Effector memory CD8-positive, alpha-beta T cell (primary cell): Measurements from ENCODE around the gene XYLT1.

Source experiments
- ATAC-seq: fragments of 150-1000 bp; cut with Tn5 transposase; replicated peaks from 2 replicates; pipeline ENCODE4 v1.10.0; 2021; ENCODE audit warnings: mild to moderate bottlenecking, moderate library complexity
- DNase-seq, 3 experiments: peaks; one replicate each; pipeline ENCODE4 v3.0.0; 2021
- H3K27ac Mint-ChIP-seq, 2 donors: one replicate each; pipeline ENCODE4 v1.8.0; 2022; ENCODE audit warnings: mild to moderate bottlenecking in 2 of 2, mixed read lengths in 2 of 2, moderate library complexity in 2 of 2
- H3K27me3 Mint-ChIP-seq, 2 donors: one replicate each; pipeline ENCODE4 v1.8.0; 2022; ENCODE audit warnings: mixed read lengths in 2 of 2
- H3K36me3 Mint-ChIP-seq: one replicate; pipeline ENCODE4 v1.8.0; 2022; ENCODE audit warnings: mild to moderate bottlenecking, moderate library complexity, mixed read lengths; ENCODE audit not compliant: insufficient read depth
- H3K4me1 Mint-ChIP-seq, 2 donors: one replicate each; pipeline ENCODE4 v1.8.0; 2022; ENCODE audit warnings: low read depth in 2 of 2, mixed read lengths in 2 of 2
- H3K4me3 Mint-ChIP-seq, 2 donors: one replicate each; pipeline ENCODE4 v1.8.0; 2022; ENCODE audit warnings: mild to moderate bottlenecking in 2 of 2, mixed read lengths in 2 of 2, moderate library complexity in 2 of 2
- H3K9me3 Mint-ChIP-seq, 2 donors: one replicate each; pipeline ENCODE4 v1.8.0; 2022; ENCODE audit warnings: mixed read lengths in 2 of 2

XYLT1 gene

DNA sequence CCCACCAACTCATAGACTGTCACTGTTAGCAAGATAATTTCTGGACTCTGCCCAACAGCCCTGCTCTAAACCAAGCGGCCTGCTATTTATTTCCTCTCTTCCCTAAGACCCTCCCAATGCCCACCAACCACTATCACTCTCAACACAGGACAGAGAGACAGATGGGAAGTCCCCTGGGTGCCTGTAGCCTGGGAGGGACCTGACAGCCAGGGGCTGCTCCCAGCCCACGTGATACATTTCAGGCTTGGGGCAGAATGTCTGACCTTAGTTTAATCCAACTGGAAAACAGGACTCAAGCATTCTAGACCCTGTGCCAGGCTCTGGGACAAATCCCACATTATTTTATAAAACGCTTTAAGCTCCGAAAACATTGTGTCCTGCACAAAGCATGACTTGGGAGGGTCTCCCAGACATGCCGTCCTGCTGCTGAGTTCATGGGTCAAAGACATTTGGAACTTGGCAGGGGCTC, 23.6 kb downstream of the XYLT1 start:
- peaks cover 25% of the 10 kb centered on the region for H3K36me3 Mint-ChIP-seq
- H3K9me3 Mint-ChIP-seq = no peaks in the 10 kb centered on the region
- ATAC-seq (no peak), DNase-seq (no peak)
- peak overlapping the region; percentile 18 to 52 for H3K4me3 Mint-ChIP-seq
- H3K4me1 Mint-ChIP-seq = peaks cover 40 to 65% of the 10 kb centered on the region in 2 donors
- H3K27me3 Mint-ChIP-seq = no peaks in the 10 kb centered on the region
- peak overlapping the region in 1 of 2 donors; percentile 65 for H3K27ac Mint-ChIP-seq

DNA sequence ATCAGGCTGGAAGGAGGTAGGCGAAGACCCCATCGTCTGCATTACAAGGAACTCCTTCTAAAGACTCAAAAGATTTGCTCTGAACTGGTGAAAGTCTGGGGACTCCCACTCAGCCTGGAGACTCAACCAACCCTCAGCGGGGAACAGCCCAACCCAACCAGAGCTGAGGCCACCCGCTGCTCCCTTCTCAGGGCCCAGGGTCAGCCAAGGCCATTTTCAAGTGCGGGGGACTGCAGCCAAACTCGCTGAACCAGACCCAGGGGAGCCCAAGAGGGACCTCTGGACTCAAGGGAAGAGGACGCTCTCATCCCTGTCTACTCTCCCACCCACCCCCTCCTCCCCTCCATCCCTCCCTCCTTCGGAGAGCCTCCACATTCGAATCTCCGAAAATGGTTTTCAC, 24.1 kb downstream of the XYLT1 start:
- Mint-ChIP-seq H3K4me3 (peak overlapping the region in 1 of 2 donors; percentile 18), H3K9me3 (no peaks in the 10 kb centered on the region), H3K27me3 (no peaks in the 10 kb centered on the region), H3K4me1 (peaks cover 39 to 61% of the 10 kb centered on the region in 2 donors), H3K36me3 (peaks cover 25% of the 10 kb centered on the region), H3K27ac (peak overlapping the region; percentile 12 to 65)
- ATAC-seq (no peak), DNase-seq (no peak)

DNA sequence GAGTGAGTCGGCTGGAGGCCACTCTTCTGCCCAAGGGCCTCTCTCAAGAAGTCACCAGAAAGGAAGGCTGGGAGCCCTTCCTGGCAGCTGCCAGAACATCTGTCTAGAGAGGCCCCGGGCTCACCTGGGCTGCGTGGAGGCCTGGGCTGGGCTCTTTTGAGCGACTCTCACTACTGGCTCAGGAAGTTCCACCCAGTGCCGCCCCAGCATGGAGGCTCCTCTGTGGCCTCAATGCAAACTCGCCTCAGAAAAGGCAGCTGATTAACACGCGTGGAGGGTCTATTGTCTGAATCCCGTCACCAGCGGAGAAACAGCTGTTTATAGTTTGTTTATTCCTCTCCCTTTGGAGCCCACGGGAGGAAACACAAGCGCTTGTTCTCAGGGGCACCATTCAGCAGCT, 25.3 kb downstream of the XYLT1 start:
- Mint-ChIP-seq H3K9me3 (no peaks in the 10 kb centered on the region), H3K27me3 (no peaks in the 10 kb centered on the region), H3K4me3 (no peak overlapping the region), H3K4me1 (peaks cover 32 to 54% of the 10 kb centered on the region in 2 donors), H3K27ac (peak overlapping the region in 1 of 2 donors; percentile 46), H3K36me3 (peaks cover 22% of the 10 kb centered on the region)
- ATAC-seq (no peak), DNase-seq (no peak)

DNA sequence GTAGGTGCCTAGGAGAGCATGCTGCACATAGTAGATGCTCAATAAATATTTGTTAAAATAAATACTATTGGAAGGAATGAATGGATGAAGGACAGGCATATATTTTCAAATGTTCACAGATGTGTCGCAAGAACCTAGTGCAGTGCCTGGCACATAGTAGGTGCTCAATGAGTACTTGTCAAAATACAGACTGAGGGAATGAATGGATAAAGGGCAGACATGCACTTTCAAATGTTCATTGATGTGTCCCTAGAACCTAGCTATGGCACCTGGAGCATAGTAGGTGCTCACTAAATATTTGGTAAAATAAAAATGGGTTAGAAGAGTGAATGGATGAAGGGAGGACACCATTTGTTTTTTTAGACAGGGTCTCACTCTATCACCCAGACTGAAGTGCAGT, 26.1 kb downstream of the XYLT1 start:
- H3K4me1 Mint-ChIP-seq = peaks cover 32 to 56% of the 10 kb centered on the region in 2 donors
- no peaks in the 10 kb centered on the region for H3K27me3 Mint-ChIP-seq
- peak overlapping the region in 1 of 2 donors; percentile 49 for H3K27ac Mint-ChIP-seq
- ATAC-seq (no peak), DNase-seq (no peak)
- no peak overlapping the region for H3K4me3 Mint-ChIP-seq
- H3K9me3 Mint-ChIP-seq = no peaks in the 10 kb centered on the region
- H3K36me3 Mint-ChIP-seq = peaks cover 22% of the 10 kb centered on the region

DNA sequence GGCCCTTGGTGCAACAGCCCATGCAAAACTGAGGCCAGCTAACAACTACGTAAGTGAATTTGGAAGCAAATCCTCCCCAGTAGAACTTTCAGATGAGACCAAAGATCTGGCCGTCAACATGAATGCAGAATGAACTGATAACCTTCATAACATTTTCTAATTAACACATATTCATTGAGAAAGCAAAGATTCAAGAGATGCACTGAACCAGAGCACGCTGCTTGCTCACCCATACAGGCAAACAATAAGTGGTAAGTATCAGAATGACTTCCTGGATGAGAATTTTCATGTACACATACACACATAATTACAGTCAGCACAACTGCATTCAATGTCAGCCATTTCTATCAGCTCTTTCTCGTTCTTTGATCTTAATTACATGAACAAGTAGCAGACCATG, 30.6 kb downstream of the XYLT1 start:
- peaks cover 8% of the 10 kb centered on the region for H3K36me3 Mint-ChIP-seq
- H3K27ac Mint-ChIP-seq = peak overlapping the region in 1 of 2 donors; percentile 75
- ATAC-seq = no peak
- H3K9me3 Mint-ChIP-seq = no peaks in the 10 kb centered on the region
- no peaks in the 10 kb centered on the region for H3K27me3 Mint-ChIP-seq
- DNase-seq = no peak
- H3K4me1 Mint-ChIP-seq = peaks cover 37 to 54% of the 10 kb centered on the region in 2 donors
- H3K4me3 Mint-ChIP-seq = peak overlapping the region in 1 of 2 donors; percentile 65

DNA sequence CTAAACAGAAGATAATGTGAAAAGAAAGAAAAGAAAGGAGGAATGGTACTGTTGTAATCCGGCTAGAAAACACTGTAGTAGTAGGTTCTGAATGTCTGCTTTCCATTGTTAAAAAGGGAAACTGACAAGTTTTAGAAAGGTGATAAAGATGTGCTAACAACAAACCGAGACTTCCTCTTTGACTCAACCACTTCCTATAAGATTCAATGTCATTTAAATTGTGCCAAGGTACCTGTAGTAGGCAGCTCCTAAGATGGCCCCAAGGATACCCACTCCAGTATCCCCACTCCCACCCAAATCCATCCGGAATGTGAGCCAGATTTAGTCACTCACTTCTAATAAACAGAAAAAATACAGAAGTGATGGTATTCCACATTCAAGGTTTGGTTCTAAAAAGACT, 31.2 kb downstream of the XYLT1 start:
- Mint-ChIP-seq H3K9me3 (no peaks in the 10 kb centered on the region), H3K4me3 (peak overlapping the region; percentile 15 to 65), H3K36me3 (peaks cover 6% of the 10 kb centered on the region), H3K27me3 (no peaks in the 10 kb centered on the region), H3K4me1 (peaks cover 37 to 54% of the 10 kb centered on the region in 2 donors), H3K27ac (peak overlapping the region; percentile 29 to 75)
- ATAC-seq (peak; percentile 91), DNase-seq (no peak)

DNA sequence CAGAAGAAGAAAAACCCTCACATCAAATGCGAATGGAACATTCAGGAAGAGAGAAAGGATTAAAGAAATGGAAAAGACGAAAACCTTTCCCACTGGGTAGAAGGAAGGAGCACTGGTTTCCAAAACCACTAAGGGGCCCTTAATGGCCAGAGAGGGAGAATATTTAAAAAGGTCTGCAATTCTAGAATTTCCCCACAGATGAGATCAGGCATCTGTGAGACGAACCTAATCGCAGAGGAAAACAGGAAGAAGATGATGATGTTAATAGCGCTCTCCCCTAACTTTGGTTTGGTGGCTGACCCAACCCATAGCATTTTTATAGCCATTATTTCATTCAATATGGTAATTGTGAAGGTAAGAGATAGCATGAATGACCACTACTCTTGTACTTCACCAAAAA, 32.8 kb downstream of the XYLT1 start:
- Mint-ChIP-seq H3K4me3 (no peak overlapping the region), H3K27ac (peak overlapping the region in 1 of 2 donors; percentile 1), H3K27me3 (no peaks in the 10 kb centered on the region), H3K9me3 (no peaks in the 10 kb centered on the region), H3K4me1 (peaks cover 37 to 46% of the 10 kb centered on the region in 2 donors), H3K36me3 (no peaks in the 10 kb centered on the region)
- ATAC-seq = no peak
- DNase-seq = no peak

DNA sequence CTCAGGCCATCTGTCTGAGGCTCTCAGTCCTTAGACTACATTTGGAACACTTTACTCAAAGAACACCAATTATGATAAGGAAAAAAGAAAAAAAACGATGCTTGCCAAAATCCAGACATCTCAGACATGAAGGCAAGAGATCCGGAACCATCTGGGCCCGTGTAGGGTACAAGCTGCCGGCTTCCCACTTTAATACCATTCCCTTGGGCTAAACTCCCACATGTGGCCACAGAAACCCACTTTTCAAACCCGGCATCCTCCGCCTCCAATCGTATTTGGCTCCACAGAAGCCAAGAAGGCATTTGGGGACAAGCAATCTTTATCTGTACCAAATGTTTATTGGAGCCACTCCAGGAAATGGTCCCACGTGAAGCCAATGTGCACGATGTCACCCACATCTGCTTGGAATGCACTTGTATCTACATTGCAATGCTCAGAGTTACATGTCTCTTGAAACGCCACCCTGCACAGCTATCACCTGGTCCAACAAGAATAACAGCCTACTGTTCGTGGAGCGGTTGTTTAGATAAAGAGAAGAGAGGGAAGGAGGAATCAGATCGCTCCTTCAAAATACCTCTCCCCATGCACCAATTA, 33.5 kb downstream of the XYLT1 start:
- peaks cover 41 to 52% of the 10 kb centered on the region in 2 donors for H3K4me1 Mint-ChIP-seq
- H3K36me3 Mint-ChIP-seq = no peaks in the 10 kb centered on the region
- ATAC-seq (no peak), DNase-seq (no peak)
- H3K4me3 Mint-ChIP-seq = no peak overlapping the region
- H3K9me3 Mint-ChIP-seq = no peaks in the 10 kb centered on the region
- peak overlapping the region in 1 of 2 donors; percentile 1 for H3K27ac Mint-ChIP-seq
- no peaks in the 10 kb centered on the region for H3K27me3 Mint-ChIP-seq

DNA sequence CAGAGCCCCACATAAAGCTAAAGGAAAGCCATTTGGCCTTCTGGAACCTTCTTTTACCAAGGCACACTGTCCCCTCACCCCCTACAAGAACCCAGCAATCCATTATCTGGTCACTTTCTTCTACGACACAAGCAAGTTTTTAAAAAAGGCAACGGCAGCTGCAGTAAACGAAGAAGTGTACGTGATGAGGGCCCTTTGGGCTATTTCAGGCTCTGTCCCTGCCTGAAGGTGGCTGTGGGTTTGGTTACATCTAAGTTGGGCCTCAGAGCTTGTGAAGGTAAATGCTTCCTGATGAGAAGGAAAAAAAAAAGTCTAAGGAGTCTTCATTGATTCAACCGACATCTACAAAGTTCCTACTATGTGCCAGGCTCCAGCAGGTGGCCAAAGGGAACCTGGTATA, 35.4 kb downstream of the XYLT1 start:
- Mint-ChIP-seq H3K27me3 (no peaks in the 10 kb centered on the region), H3K9me3 (no peaks in the 10 kb centered on the region), H3K27ac (no peak overlapping the region), H3K4me1 (peaks cover 41 to 56% of the 10 kb centered on the region in 2 donors), H3K36me3 (no peaks in the 10 kb centered on the region), H3K4me3 (no peak overlapping the region)
- ATAC-seq (no peak), DNase-seq (no peak)

DNA sequence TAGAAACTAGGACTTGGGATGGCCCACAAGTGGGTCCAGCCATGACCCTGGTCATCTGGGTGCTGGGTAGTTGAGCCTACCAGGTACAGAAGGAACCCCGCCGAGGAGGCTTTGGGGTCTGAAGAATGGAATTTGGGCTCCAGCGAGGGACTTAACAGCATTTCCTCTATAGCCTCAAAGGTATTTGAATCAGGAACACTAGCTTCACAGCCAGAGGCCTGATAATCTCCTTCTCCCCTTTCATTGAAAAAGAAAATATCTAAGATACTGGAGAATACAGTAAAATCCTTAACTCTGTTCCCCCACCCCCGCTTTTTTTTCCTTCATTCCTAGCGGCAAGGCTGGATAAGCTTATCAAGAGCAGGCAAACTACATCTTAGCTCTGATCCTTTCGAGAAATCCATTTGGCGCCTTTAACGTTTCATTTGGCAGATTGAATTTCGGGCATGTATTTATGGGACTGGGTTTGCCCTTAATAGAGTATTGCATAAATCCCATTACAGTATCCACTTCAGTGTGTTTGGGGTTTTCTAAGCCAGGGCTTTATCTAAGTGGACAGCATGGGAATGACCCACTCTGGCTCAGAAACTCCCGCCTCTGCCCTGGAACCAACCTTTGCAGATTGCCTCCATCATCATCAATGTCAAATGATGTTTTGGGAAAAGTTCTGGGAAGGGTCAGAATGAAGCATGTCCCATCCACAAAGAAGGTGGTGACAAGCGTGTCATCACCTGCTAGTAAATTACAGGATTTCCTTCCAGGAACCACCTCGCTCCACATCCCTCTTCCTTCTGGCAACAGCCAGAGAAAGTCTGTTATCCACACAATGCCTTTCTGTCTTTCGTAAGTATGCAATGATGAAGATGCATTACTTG, 36.9 kb downstream of the XYLT1 start:
- no peaks in the 10 kb centered on the region for H3K36me3 Mint-ChIP-seq
- no peaks in the 10 kb centered on the region for H3K9me3 Mint-ChIP-seq
- no peak overlapping the region for H3K27ac Mint-ChIP-seq
- DNase-seq = no peak
- H3K4me3 Mint-ChIP-seq = no peak overlapping the region
- H3K4me1 Mint-ChIP-seq = peaks cover 28 to 41% of the 10 kb centered on the region in 2 donors
- H3K27me3 Mint-ChIP-seq = no peaks in the 10 kb centered on the region
- no peak for ATAC-seq

DNA sequence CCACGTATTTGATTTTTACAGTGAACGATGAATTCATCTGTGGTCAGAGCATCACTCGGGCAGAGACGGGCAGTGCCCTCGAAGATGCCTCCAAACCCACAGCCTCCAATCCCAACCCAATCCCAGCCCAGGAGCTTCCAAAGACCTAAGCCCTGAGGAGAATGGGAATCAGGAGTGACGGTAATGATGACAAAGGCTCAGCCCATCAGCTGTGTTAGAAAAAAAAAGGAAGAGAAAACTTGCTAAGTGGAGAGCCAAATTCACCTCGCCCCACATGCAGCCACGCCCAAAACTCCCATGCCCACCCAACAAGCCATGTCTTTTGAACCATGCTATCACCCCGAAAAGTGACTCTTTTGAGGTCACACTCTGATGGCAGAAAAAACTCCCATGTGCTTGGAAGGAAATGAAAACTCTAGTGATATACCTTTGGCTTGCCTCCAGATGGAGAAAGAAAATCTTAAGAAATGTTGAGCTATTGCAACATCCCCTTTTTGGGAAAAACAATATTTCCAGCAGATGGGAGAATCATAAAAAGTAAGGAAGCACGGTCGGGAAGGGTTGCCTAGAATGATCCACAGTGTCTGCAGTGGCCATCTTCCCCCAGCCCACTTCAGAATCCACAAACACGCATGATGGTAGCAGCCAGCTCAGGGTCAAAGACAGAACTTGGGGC, 37.7 kb downstream of the XYLT1 start:
- ATAC-seq = no peak
- no peak overlapping the region for H3K27ac Mint-ChIP-seq
- no peaks in the 10 kb centered on the region for H3K36me3 Mint-ChIP-seq
- H3K27me3 Mint-ChIP-seq = no peaks in the 10 kb centered on the region
- no peak overlapping the region for H3K4me3 Mint-ChIP-seq
- peaks cover 21 to 33% of the 10 kb centered on the region in 2 donors for H3K4me1 Mint-ChIP-seq
- no peaks in the 10 kb centered on the region for H3K9me3 Mint-ChIP-seq
- DNase-seq = no peak

DNA sequence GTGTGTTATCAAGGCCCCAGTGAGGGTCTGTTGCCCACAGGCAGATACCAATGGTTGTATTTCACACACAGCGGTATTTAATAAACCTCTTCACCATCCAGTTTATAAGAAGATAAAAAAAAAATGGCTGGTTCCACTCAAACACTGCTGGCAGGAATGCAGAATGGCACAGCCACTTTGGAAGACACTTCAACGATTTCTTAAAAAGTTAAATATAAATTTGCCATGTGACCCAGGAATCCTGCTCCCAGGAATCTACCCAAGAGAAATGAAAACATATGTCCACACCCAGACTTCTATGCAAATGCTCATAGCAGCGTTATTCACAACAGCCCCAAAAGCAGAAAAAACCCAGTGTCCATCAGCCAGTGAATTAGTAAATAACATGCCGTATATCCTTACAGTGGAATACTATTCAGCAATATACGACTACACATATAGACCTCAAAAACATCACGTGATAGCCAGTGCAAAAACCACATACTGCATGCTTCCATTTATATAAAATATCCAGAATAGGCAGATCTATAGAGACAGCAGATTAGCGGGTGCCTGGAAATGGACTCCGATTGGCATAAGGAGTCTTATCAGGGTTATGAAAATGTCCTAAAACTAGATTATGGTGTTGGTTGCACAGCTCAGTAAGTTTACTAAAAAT, 38.7 kb downstream of the XYLT1 start:
- H3K36me3 Mint-ChIP-seq = no peaks in the 10 kb centered on the region
- H3K4me3 Mint-ChIP-seq = no peak overlapping the region
- no peaks in the 10 kb centered on the region for H3K9me3 Mint-ChIP-seq
- ATAC-seq (no peak), DNase-seq (no peak)
- no peaks in the 10 kb centered on the region for H3K27me3 Mint-ChIP-seq
- peaks cover 20 to 33% of the 10 kb centered on the region in 2 donors for H3K4me1 Mint-ChIP-seq
- H3K27ac Mint-ChIP-seq = peak overlapping the region in 1 of 2 donors; percentile 80

DNA sequence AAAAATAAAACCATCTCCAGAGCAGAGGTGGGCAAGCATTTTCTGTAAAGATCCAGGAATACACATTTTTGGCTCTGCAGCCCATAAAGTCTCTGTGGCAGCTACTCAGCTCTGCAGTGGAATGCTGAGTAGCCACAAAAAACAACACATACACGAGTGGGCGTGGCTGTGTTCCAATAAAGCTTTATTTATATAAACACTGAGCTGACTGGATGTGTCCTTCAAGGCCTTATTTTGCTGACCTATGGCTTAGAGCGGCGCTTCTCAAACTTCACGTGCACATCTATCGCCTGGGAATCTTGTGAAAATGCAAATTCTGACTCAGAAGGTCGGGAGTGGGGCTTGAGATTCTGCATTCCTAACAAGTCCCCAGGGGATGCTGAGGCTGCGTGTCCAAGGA, 39.7 kb downstream of the XYLT1 start:
- Mint-ChIP-seq H3K4me3 (no peak overlapping the region), H3K9me3 (no peaks in the 10 kb centered on the region), H3K27ac (peak overlapping the region in 1 of 2 donors; percentile 80), H3K4me1 (peaks cover 23 to 24% of the 10 kb centered on the region in 2 donors), H3K36me3 (no peaks in the 10 kb centered on the region), H3K27me3 (no peaks in the 10 kb centered on the region)
- DNase-seq (no peak), ATAC-seq (no peak)
